GM23248 (cell line): ENCODE results near the gene LIPT1. TPM values are rescaled to one million over a fixed set of nuclear protein-coding genes. Genes with fewer than 3 reads are reported as not detected.

ENCODE experiments used
- DNase-seq: peaks from one replicate; pipeline ENCODE4 v3.0.0-alpha.2; 2015
- H2AFZ ChIP-seq: fragments of 200-600 bp; sonication (generic); 2 replicates; pipeline ENCODE4 v1.6.1; 2016; ENCODE audit warnings: antibody characterized with exemption
- H3F3A ChIP-seq: fragments of 200-600 bp; sonication (generic); 2 replicates; pipeline ENCODE4 v1.6.1; 2016; ENCODE audit warnings: mild to moderate bottlenecking, antibody characterized with exemption, mixed run types; ENCODE audit not compliant: insufficient read depth
- H3K27ac ChIP-seq: fragments of 200-600 bp; sonication (generic); 2 replicates; pipeline ENCODE4 v1.5.1; 2016; ENCODE audit warnings: mild to moderate bottlenecking
- H3K27me3 ChIP-seq: fragments of 200-600 bp; sonication (generic); replicated peaks from 2 replicates; pipeline ENCODE4 v1.6.1; 2016; ENCODE audit warnings: mild to moderate bottlenecking; ENCODE audit not compliant: insufficient read depth
- H3K36me3 ChIP-seq: fragments of 200-600 bp; sonication (generic); 2 replicates; pipeline ENCODE4 v1.6.1; 2016; ENCODE audit warnings: low read depth, mild to moderate bottlenecking
- H3K4me1 ChIP-seq: fragments of 200-600 bp; sonication (generic); 2 replicates; pipeline ENCODE4 v1.6.1; 2016; ENCODE audit warnings: mild to moderate bottlenecking; ENCODE audit not compliant: insufficient read depth
- H3K4me2 ChIP-seq: fragments of 200-600 bp; sonication (generic); one replicate; pipeline ENCODE4 v1.6.1; 2016; ENCODE audit warnings: mild to moderate bottlenecking; ENCODE audit not compliant: unreplicated experiment
- H3K4me3 ChIP-seq: fragments of 200-600 bp; sonication (generic); 2 replicates; pipeline ENCODE4 v1.5.1; 2016; ENCODE audit warnings: mild to moderate bottlenecking
- H3K79me2 ChIP-seq: fragments of 200-600 bp; sonication (generic); 2 replicates; pipeline ENCODE4 v1.6.1; 2016; ENCODE audit warnings: mild to moderate bottlenecking; ENCODE audit not compliant: insufficient read depth
- H3K9ac ChIP-seq: fragments of 200-600 bp; sonication (generic); 2 replicates; pipeline ENCODE4 v1.6.1; 2016; ENCODE audit warnings: mild to moderate bottlenecking
- H3K9me2 ChIP-seq: fragments of 200-600 bp; sonication (generic); 2 replicates; pipeline ENCODE4 v1.6.1; 2016; ENCODE audit warnings: mixed run types, mild to moderate bottlenecking, moderate library complexity; ENCODE audit not compliant: insufficient read depth
- H3K9me3 ChIP-seq: fragments of 200-600 bp; sonication (generic); one replicate; pipeline ENCODE4 v1.6.1; 2017; ENCODE audit warnings: low read depth
- H4K20me1 ChIP-seq: fragments of 200-600 bp; sonication (generic); 2 replicates; pipeline ENCODE4 v1.6.0; 2016; ENCODE audit not compliant: insufficient read depth
- EZH2 ChIP-seq: fragments of 200-600 bp; sonication (generic); IDR thresholded peaks from 2 replicates; pipeline ENCODE4 v1.6.1; 2018; ENCODE audit warnings: antibody characterized with exemption, mild to moderate bottlenecking; ENCODE audit not compliant: insufficient read depth, poor library complexity, severe bottlenecking
- EZH2phosphoT487 ChIP-seq: fragments of 200-600 bp; sonication (generic); IDR thresholded peaks from 2 replicates; pipeline ENCODE4 v1.6.1; 2018; ENCODE audit warnings: antibody characterized with exemption, moderate library complexity, mild to moderate bottlenecking, low read depth; ENCODE audit not compliant: insufficient read depth
- WGBS, 2 experiments: methylation state at CpG; one replicate each; pipeline ENCODE4 v1.1.6; 2015 to 2017; ENCODE audit warnings: low lambda C conversion rate in 2 of 2, low coverage in 1 of 2; ENCODE audit errors: missing lambda C conversion rate in 2 of 2; 5-methylcytosine and 5-hydroxymethylcytosine counted together
- in situ Hi-C: fragments of 300-500 bp; cut with MboI; formaldehyde crosslinking; loops from 2 replicates; pipeline ENCODE4 v1.15.0; 2020
- polyA plus RNA-seq: library from polyadenylated mRNA; unstranded; fragments of >200 nt; fragmentation: Nextera tagmentation; extraction: Ambion mirVana; gene quantifications from 2 replicates; pipeline ENCODE4 v1.2.1, GENCODE V29; 2016
- total RNA-seq: library from RNA; depleted of rRNA; stranded (reverse); fragments of >200 nt; shearing (Covaris generic); gene quantifications from 2 replicates; pipeline ENCODE4 v1.2.3, GENCODE V29; 2014

LIPT1 gene
- total and polyA plus RNA-seq, 2 experiments from 2014 or later, result 4.6 to 8.8 TPM

DNA sequence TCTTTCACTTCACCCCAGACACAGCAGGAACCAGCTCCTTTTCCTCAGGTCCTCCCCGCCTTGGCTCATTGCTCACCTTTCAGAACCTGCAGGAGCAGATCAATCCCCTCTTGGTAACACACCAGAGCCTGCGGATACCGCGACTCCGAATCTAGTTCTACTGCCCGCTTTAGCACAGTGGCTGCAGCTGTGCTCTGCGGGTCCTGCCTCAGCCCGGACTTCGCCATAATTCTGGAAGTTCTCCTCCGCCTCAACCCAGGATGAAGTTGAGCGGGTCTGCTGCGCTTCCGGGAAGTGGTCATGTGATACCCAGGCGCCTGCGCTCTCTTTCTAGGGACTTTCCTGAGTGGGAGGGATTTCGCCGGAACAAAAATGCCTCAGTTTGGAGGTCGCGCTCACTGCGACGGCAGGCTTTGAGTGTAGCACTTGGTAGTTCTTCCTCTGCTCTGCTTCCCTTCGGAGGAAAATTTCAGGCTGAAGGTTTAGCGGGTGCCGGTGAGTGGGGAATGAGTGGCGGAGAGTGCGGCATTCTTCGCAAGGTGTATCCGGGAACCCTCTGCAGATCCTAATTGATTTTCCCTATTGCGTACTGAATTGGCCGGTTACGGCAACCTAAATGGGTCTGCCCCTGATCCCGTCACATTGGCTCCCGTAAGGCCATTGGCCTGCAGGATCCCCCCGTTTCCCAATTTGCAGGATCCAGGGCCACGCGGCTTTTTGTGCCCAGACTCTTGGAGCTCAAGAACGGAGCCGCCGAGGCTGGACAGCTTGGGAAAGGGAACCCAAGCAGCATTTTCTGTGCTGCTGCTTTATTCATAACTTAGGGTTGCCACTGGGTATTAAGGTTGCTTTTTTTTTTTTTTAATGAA, 26.2 kb downstream of the LIPT1 start, which contains the start of the genes MITD1 and MRPL30:
Gene MITD1 (minus strand): TSS at position 304 of the 869 bp plus-strand sequence. CDS start 77 bp downstream, at position 227.
Gene MRPL30 (plus strand): TSS at position 430 of the 869 bp plus-strand sequence. CDS start 5,020 bp downstream, outside the sequence.
- peaks cover 19% of the 10 kb centered on the region for H3K4me1 ChIP-seq
- no peaks in the 10 kb centered on the region for H3K27me3 ChIP-seq
- 0 to 1% methylated on average over 39 of the region's 39 CpGs for WGBS, 2 experiments
- H3F3A ChIP-seq, result no peaks in the 10 kb centered on the region
- peak within 1 kb of the TSS; percentile 88 for H3K4me3 ChIP-seq
- no peaks in the 10 kb centered on the region for H3K9me3 ChIP-seq
- peak; percentile 98 for DNase-seq
- H2AFZ ChIP-seq, result peak within 1 kb of the TSS; percentile 92
- H3K36me3 ChIP-seq, result no peaks in the 10 kb centered on the region
- peaks cover 96% of the 10 kb centered on the region for H3K79me2 ChIP-seq
- H3K27ac ChIP-seq, result peak within 1 kb of the TSS; percentile 69
- peak within 1 kb of the TSS; percentile 87 for H3K9ac ChIP-seq
- no peaks in the 10 kb centered on the region for H3K9me2 ChIP-seq
- no peaks in the 10 kb centered on the region for H4K20me1 ChIP-seq
- in situ Hi-C loops, result no loop called here
- peak within 1 kb of the TSS; percentile 95 for H3K4me2 ChIP-seq
- no peak for TF ChIP-seq EZH2
- TF ChIP-seq EZH2phosphoT487, result no peak

GRCh38 chr2:99181624-99182000, 26.8 kb downstream of the LIPT1 start:
- Histone ChIP-seq H2AFZ (peak overlapping the region; percentile 92), H3K4me2 (peak overlapping the region; percentile 95), H3K9ac (peak overlapping the region; percentile 87), H3F3A (no peaks in the 10 kb centered on the region), H3K4me1 (peaks cover 19% of the 10 kb centered on the region), H3K4me3 (peak overlapping the region; percentile 88), H3K27me3 (no peaks in the 10 kb centered on the region), H3K9me3 (no peaks in the 10 kb centered on the region), H3K27ac (peak overlapping the region; percentile 69), H3K79me2 (peaks cover 96% of the 10 kb centered on the region), H3K9me2 (no peaks in the 10 kb centered on the region), H4K20me1 (no peaks in the 10 kb centered on the region), H3K36me3 (no peaks in the 10 kb centered on the region)
- in situ Hi-C loops, result no loop called here
- 0 to 8% methylated on average over 4 of the region's 4 CpGs for WGBS, 2 experiments
- peak; percentile 41 for DNase-seq
- TF ChIP-seq EZH2, result no peak
- TF ChIP-seq EZH2phosphoT487, result no peak

DNA sequence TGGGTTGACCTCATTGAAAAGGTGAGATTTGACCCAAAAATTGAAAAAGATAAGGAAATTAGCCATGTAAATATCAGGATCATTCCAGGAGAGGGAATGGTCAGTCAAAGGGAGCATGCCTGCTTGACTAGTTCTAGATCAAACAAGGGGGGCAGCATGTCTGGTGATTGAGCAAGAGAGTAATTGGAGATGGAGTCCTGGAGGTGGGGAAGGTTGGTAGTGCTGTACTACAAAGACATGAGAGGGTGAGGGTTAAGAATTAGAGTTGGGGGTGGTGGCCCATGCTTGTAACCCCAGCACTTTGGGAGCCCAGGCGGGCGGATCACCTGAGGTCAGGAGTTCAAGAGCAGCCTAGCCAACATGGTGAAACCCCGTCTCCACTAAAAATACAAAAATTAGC, 28.3 kb downstream of the LIPT1 start:
- Histone ChIP-seq H3K79me2 (peaks cover 97% of the 10 kb centered on the region), H2AFZ (no peak overlapping the region), H3K9me2 (no peaks in the 10 kb centered on the region), H3K9ac (no peak overlapping the region), H3K27ac (no peak overlapping the region), H4K20me1 (no peaks in the 10 kb centered on the region), H3K4me3 (no peak overlapping the region), H3K4me2 (no peak overlapping the region), H3K4me1 (peaks cover 19% of the 10 kb centered on the region), H3F3A (no peaks in the 10 kb centered on the region), H3K27me3 (no peaks in the 10 kb centered on the region), H3K36me3 (0 out of 2 replicates have a peak, but pooled peaks cover 2% of the 10 kb centered on the region), H3K9me3 (no peaks in the 10 kb centered on the region)
- TF ChIP-seq EZH2, result no peak
- no peak for TF ChIP-seq EZH2phosphoT487
- DNase-seq, result no peak
- in situ Hi-C loops, result no loop called here
- WGBS, 2 experiments, result 95% methylated on average over 3 of the region's 3 CpGs

- DNase-seq, result no peak
- Histone ChIP-seq H3K4me3 (no peak overlapping the region), H3K4me1 (peaks cover 13% of the 10 kb centered on the region), H3K4me2 (no peak overlapping the region), H3F3A (no peaks in the 10 kb centered on the region), H2AFZ (no peak overlapping the region), H3K9me2 (no peaks in the 10 kb centered on the region), H3K9me3 (no peaks in the 10 kb centered on the region), H3K27ac (no peak overlapping the region), H3K79me2 (peaks cover 97% of the 10 kb centered on the region), H3K27me3 (no peaks in the 10 kb centered on the region), H3K36me3 (0 out of 2 replicates have a peak, but pooled peaks cover 15% of the 10 kb centered on the region), H3K9ac (no peak overlapping the region), H4K20me1 (no peaks in the 10 kb centered on the region)
- in situ Hi-C loops, result no loop called here
- 64 to 73% methylated on average over 6 of the region's 6 CpGs for WGBS, 2 experiments
- TF ChIP-seq EZH2phosphoT487 (no peak), EZH2 (no peak)
Measured at GRCh38 chr2:99184811-99185210, 30.0 kb downstream of the LIPT1 start.
